Islet of Langerhans (tissue), 1 donor: ENCODE measurements around the gene AXIN1.
A peak's percentile ranks its signal among the peaks of the same experiment; 100 is the strongest.
"Not testable (repeated sequence)": the region's sequence is repeated elsewhere in the genome, so short reads cannot be mapped to it uniquely, and the experiment has no call there.

Experiments used
- FAIRE-seq: peaks from one replicate; lab custom pipeline; 2011; peaks lifted over from hg19 to GRCh38; lab: Jason Lieb, UNC

The AXIN1 gene

DNA sequence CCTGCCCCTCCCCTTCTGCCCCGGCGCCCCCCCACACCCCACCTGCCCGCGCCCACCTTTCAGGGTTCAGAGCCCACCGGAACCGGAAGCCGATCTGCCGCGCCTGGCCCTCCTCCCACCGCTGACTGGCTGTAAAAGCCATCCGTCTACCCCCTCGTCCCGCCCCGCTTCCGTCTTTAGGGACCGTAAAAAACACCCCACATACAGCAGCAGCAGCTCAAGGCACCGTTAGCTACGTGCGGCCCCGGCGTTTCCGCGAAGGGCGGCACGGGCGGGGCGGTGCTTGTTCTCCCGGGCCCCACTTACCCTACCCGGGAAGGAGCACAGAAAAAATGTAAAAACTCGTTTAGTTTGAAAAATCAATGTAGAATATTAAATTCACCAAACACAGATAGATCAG, 17.9 kb upstream of the AXIN1 start, which contains the start of gene MRPL28:
Gene MRPL28 (minus strand): TSS at position 96 of the 400 bp plus-strand sequence. CDS start 320 bp downstream, outside the sequence.
- peak; percentile 95 for FAIRE-seq

DNA sequence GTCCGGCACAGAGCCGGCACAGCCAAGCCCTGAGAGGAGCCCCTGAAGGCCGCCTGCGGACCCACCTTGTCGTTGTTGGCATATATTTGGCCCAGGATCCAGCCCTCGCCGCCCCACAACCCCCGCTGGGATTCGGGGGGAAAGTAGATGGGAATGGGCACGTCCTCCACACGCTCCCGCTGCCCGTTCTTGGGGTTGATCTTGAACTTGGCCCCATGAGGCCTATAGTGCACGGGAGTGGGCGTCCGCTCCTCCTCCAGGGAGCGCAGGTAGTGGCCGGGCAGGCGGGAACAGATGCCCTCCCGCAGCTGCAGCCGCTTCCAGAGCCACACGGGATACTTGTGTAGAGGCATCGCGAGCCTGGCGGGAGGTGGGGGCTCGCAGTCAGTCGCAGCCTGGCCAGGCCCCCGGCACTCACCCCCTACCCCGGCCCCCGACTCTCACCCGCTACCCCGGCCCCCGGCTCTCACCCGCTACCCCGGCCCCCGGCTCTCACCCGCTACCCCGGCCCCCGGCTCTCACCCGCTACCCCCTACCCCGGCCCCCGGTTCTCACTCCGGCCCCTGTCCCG, 17.4 kb upstream of the AXIN1 start:
- FAIRE-seq: no peak

DNA sequence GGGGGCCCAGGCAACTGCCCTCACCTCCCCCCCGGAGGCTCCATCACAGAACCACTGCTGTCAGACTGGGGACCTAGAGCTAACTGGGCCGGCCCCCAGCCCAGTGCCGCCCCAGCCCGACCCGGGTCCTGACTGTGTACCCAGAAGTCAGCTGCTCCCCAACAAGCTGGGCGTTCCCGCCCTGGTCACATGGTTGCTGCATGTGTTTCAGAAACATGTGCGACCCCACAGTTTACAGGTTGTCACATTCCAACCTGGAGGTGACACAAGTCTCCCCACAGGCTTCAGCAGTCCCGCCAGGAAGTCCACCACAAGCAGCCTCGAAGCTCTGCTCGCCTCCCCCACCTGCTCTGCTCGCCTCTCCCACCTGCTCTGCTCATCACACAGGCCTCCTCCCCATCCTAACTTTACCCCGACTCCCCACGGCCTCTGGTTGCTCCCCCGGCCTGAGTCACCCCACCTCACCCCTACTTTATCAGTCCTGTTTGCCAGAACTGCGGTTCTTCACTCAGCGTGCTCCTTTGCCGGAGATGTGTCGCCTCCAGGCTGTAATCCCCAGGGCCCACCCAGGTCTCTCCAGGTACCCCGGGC, 16.8 kb upstream of the AXIN1 start:
- no peak for FAIRE-seq

DNA sequence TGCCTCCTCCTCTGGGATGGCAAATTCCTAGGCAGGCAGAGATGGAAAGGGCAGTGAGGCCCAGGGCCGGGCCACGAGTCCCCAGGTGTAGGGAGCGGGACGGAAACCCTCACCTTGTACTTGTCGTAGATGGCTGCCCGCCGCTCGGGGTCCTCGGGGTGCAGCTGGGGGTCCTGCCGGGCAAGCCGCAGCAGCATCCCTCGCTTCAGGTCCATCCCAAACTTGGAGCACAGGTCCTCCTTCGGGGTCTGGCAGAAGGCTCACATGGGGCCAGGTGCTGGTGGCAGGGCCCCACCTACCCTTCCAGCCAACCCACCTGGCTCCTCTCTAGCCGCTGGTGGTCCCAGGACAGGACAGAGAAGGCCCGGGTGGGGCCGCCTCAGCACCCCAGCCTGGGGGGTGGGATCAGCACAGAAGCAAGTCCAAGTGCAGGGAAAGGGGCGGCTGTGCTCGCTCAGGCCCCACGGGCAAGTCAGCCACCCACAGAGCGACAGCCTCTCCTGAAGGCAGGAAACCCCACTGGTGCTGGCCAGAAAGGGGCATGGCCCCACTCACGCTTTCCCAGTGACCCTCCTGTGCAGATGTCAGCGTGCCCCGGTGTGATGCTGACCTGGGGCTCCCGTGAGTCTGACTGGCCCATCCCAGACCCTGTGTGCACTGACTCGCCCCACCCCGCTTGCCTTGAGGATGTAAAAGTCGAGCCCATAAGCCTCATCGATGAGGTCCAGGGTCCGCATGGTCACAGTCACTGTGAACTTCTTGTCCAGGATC, 16.1 kb upstream of the AXIN1 start:
- no peak for FAIRE-seq

DNA sequence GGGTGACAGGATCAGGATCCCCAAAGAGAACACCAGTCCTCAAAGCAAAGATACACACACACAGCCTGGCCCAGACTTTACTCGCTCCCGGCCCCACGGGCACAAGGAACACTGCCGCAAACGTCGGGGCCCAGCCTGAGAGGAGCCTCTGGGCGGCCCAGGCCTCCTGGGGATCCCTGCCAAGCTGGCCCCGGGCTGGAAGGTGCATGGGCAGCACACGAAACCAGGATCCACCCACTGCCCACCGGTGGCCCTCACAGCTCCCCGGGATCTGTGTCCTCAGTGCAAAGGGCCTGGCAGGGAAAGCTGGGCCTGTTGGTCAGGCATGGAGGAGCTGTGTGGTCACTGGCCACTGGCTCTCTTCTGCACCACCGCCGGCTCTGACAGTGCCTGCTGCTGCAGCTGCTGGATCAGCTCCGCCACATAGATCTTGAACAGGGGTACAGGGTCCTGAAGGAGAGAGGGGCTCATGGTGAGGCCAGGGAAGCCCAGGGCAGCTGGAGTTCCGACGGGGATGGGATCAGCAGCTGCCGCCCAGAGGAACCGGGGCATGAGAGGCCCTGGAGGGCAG, 14.9 kb upstream of the AXIN1 start:
- no peak for FAIRE-seq

DNA sequence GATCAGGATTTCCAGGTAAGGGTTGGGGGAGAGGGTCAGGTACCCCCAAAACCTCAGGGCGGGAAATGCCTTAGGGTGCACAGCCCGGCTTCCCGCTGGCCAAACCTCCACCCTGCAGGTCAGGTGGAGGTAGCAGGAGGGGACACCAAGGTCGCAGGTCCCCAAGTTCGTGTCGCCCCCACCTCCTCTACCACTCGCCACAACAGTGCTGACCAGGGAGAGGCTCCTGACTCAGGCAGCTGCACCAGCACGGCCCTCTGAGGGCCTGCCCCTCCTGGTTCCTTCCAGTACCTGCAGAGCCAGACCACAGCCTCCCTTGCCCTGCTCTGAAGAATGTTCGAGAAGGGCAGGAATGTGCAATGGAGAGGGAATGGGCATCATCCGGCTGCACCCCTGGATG, 14.0 kb upstream of the AXIN1 start:
- FAIRE-seq: no peak

DNA sequence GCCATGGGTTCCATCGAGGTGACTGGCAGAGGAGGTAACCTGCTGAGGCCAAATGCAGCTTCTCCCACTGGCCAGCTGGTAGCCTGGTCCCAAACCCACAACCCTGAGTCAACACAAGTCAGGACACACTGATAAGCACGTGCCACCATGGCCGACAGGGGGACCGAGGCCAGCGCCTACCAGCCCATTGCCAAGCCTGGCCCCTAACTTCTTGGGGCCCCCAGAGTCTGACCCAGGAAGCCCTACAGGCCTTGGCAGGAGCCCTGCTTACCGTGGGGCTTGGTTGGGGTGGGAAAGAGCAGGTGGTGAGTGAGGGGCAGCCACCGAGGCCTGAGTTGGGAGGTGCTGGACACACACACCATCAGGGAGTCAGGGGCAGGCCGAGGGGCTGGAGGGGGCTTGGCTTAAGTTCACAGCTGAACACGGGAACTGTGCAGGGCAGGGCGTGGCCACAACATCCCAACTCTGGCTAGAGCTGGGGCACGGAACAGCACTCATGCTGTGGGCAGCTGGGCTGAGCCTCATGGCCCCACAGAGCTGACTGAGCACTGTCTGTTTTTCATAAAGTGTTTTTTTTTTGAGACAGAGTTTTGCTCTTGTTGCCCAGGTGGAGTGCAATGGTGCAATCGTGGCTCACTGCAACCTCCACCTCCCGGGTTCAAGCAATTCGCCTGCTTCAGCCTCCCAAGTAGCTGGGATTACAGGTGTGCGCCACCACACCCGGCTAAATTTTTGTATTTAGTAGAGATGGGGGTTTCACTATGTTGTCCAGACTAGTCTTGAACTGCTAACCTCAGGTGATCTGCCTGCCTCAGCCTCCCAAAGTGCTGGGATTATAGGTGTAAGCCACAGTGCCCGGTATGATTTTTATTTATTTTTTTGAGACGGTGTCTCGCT, 12.3 kb upstream of the AXIN1 start:
- no peak for FAIRE-seq

DNA sequence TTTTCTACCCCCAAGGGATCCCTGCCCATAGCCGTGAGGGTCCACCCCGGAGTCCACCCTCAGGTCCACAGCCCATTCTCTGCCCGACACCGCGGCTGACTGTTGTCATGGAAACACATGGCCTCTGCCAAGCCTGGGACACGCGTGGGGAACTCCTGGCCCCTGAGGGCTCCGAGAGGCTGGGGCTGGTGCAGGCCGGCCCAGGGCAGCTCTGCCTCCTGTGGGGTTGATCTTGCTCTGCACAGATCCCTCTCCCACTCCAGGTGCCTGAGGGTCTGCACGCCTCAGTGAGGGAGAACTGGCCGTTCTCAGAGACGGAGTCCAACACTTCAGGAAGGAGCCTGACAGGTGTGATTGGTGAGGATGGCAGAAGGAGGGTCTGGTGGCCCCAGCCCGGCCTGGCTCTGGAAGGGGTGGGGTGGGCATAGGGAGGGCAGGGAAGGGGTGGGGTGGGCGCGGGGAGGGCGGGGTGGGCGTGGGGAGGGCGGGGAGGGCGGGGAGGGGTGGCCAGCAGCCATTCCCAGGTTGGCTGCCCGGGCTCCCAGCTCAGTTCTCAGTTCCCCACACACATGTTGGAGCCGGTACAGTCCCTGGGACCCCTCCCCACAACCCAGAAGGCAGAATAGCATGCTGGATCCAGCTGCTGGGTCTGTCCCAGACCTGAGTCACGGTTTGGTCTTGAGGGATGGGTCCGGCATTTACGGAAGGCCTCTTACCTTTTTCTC, 11.4 kb upstream of the AXIN1 start:
- no peak for FAIRE-seq

DNA sequence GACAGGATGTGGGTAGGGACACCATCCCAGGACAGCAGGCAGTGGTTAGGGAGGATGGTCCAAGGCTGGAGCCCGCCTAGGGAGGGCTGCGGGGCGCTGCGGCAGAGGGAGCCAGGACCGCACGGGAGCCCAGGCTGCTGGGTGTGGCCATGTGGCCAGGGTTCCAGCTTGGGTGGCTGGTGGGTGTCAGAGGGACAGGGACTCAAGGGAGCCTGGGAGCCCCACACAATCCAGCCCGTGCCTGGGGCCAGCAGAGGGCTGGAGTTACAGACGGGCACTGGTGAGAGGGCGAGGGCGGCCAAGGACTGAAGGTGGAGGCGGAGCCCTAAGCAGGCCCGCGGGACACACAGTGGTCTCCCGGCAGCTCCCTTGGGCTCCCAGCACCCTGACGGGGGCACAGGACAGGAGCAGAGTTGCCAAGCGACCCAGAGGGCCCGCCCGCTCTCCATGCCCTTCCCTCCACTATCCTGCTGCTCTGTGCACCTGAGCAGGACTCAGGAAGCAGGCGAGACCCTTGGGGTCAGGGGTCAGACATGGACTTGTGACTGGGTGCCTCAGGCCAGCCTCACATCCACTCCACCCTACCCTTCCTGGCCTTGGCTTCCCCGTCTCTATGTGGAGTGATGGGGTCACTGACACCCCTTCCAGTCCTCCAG, 10.7 kb upstream of the AXIN1 start:
- no peak for FAIRE-seq

DNA sequence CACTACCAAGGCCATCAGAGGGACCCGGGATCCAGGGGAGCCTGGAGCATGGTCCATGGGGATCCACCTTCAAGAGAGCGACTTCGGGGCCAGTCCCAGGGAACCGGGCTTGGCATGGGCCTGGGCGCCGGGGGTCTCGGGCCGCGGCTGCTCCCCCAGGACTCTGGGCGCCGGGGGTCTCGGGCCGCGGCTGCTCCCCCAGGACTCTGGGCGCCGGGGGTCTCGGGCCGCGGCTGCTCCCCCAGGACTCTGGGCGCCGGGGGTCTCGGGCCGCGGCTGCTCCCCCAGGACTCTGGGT, 10.1 kb upstream of the AXIN1 start:
- FAIRE-seq: not testable (repeated sequence)

DNA sequence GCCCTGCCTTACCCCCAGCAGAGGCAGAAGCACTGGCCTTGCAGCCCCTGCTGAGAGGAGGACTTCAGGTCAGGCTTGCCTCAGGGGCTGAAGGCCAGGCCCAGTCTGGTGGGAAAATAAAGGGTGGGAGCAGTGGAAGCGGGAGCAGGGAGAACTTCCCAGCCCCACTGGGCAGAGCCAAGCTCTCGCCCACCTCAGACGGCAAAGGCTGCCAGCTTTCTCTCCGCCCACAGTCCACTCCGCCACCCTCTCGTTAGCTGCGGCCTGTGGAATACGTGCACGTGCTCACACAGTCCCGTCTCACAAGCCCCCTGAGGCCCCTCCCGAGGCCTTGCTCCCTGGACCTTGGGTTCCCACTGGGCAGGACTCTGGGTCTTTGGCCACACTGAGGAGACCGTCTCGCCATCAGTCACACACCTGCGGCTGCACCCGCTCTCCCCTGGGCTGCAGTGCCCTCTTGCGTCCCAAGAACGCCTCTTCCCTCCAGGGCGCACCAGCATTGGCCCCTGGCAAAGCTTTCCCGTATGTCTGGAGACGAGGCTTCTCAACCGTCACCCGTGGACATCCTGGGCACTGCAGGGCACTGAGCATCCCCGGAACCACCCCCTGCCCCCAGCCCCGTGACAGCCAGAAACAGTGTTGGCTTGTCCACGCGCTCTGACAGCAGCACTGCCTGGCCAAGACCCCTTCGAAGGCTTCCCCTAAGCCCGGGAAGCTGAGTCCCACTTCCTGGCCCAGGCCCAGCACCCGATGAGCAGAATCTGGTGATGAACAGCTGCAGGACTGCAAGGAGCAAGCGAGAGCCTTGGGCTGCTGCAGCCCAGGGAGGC, 9.6 kb upstream of the AXIN1 start:
- FAIRE-seq: no peak

DNA sequence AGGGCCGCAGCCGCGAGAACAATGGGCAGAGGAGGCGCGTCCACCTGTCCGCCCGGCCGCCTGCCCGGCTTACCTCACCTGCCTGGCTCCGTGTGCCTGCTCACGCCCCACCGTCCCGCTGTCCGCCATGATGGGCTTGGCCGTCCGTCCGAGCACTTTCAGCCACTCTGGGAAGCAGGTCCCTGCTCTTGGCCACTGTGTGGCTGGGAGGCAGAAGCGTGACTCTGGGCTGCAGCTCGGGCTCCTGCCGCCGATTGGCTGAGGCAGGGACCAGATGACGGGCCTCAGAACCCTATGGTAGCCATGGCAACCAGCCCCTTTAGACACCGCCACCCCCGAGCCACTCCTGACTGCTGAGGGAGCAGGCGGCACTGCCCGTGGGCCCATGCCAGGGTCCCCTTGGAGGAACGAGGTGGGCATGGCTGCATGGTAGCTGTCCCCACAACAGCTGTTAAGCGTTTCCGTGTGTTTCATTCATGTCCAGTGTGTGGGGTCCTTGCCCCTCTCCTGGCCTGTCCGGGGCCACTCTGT, 8.9 kb upstream of the AXIN1 start:
- no peak for FAIRE-seq

DNA sequence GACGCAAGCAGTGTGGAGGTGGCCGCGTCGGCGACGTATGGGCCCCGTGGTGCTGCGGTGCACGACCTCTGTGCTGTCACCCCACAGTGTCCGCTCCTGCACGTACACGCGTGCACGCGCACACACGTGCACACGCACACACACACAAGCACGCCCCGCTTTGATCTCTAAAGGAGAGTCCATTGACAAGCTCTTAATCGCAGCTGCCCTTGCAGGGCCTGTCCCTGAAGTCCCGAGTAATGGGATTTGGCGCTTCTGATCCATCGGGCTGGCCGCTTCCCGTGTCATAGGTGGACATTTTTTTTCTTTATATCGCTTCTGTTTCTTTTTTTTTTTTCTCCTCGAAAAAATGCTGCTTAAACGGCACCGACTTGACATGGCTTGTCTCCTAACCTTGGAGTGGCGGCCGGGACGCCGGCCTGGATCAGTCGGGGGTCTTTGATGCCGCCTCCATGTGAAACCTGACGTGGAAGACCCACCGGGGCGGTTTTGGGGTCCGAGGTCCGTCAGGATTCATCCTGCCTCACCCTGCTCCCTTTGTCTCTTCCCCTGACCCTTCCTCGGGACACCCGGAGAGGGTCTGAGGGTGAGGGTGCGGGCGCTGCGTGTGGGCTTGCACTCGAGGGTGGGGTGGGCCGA, 8.3 kb upstream of the AXIN1 start:
- no peak for FAIRE-seq

DNA sequence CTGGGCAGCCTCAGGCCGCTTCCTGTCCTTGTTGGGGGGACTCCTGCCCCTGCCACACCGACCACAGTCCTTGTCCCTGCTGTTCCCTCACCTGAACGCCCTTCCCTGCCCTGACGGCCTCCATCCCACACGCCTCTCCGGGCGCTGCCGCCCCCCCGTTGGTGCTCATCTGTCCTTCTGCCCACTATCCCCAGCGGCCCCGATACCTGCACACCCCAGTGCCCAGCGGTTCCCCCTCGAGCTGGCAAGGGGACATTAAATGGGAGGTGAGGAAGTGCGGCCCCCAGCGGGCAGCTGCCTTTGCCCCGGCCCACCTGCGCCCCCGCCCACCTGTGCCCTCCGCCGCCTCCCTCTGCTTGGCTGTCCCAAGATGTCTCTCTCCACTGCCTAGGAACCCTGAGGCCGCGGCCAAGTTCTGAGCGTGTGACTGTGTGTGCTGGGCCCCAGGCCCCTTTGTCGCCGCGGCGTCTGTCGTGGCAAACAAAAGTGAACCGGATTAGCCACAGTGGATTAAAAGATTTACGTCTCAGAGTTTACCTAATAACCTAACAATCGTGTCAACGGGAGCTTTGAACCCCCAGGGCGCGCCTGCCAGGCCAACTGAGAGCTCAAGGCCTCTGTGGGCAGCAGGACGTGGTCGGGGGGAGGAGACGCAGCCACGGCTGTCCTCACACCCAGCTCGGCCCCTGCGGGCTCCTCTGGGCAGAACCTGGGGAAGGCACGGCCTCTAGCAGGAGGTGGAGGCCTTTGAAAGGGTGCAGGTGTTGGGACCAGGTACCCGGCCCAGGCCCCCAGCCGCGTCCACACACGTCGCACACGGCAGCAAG, 7.6 kb upstream of the AXIN1 start:
- FAIRE-seq: no peak

DNA sequence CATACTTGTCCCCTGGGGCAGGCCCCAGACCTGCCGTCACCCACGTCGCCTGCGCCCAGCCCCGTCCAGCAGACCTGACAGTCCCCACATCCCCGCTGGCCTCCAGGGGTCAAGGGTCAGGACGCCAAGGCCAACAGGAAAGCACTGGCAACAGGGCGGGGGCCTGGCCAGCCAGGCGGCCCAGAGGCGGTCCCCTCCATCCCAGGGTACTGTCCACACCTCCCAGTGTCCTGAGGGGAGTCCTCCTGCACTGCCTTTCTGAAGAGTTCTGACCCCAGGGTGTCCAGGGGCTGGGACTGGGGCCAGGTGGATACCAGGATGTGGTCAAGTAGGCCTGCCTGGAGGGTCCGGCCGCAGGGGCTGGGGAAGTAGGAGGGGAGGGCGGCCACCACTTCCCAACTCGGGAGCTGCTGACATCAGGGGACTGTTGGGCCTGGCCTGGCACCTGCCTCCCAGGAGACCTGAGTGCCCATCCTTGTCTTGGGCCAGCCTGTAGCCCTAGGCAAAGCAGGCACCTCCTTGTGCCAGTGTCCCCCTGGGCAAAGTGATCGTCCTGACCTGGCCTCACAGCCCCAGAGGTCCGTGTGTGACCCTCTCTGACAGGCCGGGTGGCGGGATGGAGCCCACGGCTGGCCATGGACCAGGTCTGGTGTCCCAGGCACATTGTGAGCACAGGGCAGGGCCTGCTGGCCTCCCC, 6.7 kb upstream of the AXIN1 start:
- FAIRE-seq: no peak

DNA sequence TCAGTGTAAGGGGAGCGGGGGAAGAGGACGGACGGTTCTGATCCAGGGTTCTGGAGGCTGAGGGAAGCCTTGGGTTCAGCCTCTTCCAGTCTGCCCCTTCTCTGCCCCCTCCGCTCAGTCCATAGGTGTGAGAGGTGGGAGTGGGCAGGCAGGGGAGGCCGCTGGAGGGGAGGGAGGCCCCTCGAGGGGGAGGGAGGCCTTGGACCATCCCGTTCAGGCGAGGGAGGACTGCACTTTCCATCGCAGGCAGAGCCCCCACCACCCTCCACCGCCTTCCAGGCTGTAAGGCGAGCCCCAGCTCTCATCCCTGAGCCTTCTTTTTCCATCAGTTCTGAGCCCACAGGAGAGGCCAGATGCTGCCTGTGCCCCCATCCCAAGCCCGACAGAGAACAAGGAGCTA, 4.2 kb upstream of the AXIN1 start:
- no peak for FAIRE-seq

DNA sequence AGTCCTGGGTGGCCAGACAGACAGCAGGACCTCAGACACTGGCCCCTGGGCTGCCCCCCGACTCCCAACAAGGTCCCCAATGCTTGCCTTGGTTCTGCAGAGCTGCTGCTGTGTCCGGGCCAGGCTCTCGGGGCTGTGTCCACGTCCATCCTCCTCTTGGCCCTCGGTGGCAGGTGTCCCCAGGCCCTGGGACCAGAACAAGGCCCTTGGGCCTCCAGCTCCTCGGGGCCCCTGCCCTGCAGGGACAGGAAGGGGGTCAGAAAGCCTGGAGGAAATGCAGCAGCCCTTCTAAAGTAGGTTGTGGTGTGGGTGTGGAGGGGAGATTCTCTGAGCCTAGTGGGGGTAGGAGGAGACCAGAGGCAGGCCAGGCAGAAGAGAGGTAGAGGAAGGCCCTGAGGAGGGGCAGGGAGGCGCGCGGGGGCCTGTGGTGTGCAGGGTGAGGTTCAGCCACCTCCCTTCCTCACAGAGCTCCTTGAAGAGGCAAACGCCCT, 2.5 kb upstream of the AXIN1 start:
- FAIRE-seq: no peak
